Loucy (cell line): ENCODE measurements around the gene CCDC127.

Experiments used
- EZH2phosphoT487 ChIP-seq: fragments of 200-600 bp; IDR thresholded peaks from 2 replicates; pipeline ENCODE4 v1.6.1; 2018; ENCODE audit warnings: antibody characterized with exemption, mild to moderate bottlenecking, moderate library complexity, borderline replicate concordance
- TF ChIP-seq, protein P1 (sequence below): fragments of 200-600 bp; sonication (generic); conservative IDR thresholded peaks from 2 replicates; pipeline ENCODE4 v1.5.1; 2014; ENCODE audit warnings: mild to moderate bottlenecking, antibody characterized with exemption, low read length

DNA sequence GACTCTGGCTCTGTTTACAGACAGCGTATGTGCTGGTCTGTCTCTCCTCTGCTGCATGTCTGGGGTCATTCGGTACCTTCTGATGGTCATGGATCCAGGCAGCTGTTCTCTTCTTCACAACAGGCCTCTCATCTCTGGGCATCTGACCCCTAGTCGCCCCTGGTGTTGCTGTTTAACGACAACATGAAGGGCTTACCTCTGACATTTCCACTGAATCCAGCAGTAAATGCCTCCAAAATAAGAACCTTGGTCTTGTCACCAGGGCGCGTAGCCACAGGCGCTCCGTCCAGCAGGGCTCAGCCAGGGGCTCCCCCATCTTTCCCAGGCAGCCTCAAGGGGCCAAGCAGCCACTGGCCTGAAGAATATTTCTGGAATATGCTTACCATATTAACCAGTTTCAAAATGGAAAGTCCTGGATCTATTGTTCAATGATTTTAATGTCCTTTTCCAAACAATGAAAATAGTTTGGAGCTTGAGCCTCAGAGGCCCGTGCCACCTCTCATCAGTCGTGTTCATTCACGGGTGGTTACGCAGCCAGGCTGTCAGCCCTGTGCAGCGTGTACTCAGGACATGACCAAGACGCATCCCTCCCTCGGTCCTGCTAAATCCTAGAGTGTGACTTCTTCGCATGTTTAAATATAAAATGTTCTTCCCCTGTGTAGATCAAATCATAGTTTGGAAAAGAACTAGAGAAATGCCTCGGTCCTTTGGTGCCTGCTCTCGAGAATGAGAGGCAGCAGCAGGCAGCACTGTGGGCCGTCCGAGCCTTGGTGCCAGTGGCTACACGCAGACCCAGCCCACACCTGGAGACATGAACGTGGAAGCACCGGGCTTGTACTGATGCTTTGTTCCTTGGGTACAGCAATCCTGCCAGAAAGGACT, 56.8 kb downstream of the CCDC127 start:
- TF ChIP-seq, protein P1, sequence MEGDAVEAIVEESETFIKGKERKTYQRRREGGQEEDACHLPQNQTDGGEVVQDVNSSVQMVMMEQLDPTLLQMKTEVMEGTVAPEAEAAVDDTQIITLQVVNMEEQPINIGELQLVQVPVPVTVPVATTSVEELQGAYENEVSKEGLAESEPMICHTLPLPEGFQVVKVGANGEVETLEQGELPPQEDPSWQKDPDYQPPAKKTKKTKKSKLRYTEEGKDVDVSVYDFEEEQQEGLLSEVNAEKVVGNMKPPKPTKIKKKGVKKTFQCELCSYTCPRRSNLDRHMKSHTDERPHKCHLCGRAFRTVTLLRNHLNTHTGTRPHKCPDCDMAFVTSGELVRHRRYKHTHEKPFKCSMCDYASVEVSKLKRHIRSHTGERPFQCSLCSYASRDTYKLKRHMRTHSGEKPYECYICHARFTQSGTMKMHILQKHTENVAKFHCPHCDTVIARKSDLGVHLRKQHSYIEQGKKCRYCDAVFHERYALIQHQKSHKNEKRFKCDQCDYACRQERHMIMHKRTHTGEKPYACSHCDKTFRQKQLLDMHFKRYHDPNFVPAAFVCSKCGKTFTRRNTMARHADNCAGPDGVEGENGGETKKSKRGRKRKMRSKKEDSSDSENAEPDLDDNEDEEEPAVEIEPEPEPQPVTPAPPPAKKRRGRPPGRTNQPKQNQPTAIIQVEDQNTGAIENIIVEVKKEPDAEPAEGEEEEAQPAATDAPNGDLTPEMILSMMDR, result no peak
- no peak for TF ChIP-seq EZH2phosphoT487
